ENCODE data around the gene ACOXL. TPM values are rescaled to one million over a fixed set of nuclear protein-coding genes. Genes with fewer than 3 reads are reported as not detected.

ACOXL gene
- total and polyA plus RNA-seq, 4 donors = 4.4 to 32.8 (median 12.2) TPM

DNA sequence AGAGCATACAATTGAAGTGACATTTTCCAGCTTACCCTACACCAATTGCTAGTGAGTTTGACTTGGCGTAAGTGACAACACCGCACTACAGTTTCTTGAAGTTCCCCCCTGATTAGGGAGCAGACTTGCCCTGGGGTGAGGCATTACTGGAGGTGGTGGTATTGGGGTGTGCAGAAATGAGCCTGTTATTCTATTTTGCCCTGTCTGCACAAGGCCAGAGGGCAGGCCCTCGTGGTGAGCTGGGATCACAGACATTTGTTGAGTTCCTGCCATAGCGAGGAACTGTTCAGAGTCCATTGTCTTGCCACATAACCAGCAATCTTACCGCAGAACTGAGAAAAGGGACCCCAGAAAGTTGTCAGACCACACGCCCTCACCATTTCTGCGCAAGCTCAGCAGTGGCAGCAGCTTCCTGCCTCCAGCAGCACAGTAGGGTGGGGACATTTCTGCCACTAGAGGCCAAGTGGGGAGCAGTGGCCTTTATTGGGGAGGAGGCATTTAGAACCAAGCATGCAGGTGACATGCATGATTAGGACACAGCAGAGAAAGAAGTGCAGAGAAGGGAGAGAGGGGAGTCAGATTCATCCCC, 284.8 kb downstream of the ACOXL start:
- Histone ChIP-seq H3K9me3 (ENCODE audit: control insufficient read depth in 4 of 4, insufficient read depth in 3 of 4, low read length in 3 of 4) (no peaks in the 10 kb centered on the region), H3K36me3 (ENCODE audit: control insufficient read depth in 4 of 4, insufficient read depth in 4 of 4, low read length in 4 of 4) (no peaks in the 10 kb centered on the region), H3K4me3 (no peak overlapping the region), H3K9ac (ENCODE audit: insufficient read depth in 1 of 2, low read length in 2 of 2) (no peak overlapping the region), H3K27ac (ENCODE audit: low read depth in 1 of 2, low read length in 1 of 2) (no peak overlapping the region), H3K4me1 (ENCODE audit: control insufficient read depth in 5 of 5, insufficient read depth in 5 of 5, low read length in 5 of 5) (peaks cover 0 to 2% (median 0%) of the 10 kb centered on the region in 5 donors), H3K27me3 (ENCODE audit: control insufficient read depth in 3 of 3, insufficient read depth in 3 of 3, low read length in 2 of 3) (no peaks in the 10 kb centered on the region)
- DNase-seq (no peak), ATAC-seq (ENCODE audit: insufficient read depth, low FRiP score) (no peak)
- TF ChIP-seq, protein P1, sequence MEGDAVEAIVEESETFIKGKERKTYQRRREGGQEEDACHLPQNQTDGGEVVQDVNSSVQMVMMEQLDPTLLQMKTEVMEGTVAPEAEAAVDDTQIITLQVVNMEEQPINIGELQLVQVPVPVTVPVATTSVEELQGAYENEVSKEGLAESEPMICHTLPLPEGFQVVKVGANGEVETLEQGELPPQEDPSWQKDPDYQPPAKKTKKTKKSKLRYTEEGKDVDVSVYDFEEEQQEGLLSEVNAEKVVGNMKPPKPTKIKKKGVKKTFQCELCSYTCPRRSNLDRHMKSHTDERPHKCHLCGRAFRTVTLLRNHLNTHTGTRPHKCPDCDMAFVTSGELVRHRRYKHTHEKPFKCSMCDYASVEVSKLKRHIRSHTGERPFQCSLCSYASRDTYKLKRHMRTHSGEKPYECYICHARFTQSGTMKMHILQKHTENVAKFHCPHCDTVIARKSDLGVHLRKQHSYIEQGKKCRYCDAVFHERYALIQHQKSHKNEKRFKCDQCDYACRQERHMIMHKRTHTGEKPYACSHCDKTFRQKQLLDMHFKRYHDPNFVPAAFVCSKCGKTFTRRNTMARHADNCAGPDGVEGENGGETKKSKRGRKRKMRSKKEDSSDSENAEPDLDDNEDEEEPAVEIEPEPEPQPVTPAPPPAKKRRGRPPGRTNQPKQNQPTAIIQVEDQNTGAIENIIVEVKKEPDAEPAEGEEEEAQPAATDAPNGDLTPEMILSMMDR (IDR thresholded peaks at IDR 0.05; ENCODE audit: control extremely low read depth, extremely low read depth) = no peak
- WGBS, 2 donors = 62 to 85% methylated on average over 7 of the region's 7 CpGs

DNA sequence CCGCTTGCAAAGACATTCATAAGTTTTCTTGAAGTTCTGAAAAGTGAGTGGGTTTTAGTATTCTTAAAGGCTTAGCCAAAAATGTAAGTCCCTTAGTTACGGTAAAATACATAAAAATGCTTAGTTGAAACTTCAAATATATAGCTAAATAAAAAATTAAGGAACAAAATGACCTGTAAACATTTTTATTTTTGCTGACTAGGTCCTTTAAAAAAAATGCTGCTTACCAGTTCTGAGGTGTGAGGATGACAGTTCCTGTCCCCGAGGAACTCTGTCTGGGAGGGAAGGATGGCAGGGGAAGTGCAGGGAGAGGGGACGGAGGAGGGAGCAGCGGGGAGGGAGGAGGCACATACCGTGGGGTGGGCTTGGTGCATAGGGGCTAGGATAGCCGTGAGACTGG, 285.5 kb downstream of the ACOXL start:
- no peak for ATAC-seq (ENCODE audit: insufficient read depth, low FRiP score)
- WGBS, 2 donors = 57 to 75% methylated on average over 7 of the region's 7 CpGs

DNA sequence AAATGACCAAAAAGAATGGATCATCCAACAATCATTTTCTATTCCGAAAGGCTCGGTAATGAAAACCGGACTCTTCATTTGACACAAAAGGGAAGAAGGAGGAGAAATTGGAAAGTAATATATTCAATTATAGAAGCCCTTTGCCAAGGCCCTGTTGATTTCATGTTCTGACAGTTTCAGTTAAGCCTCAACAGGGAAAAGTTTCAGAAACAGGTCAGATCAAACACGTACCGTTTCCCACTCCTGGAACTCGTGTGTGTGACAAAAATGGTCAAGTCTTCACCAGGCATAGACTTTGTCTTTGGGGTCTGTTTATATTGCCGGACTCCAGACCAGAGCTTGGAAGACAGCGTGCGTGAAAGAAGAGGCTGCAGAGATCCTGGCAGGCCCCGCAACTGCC, 287.0 kb downstream of the ACOXL start:
- TF ChIP-seq, protein P1 (IDR thresholded peaks at IDR 0.05; ENCODE audit: control extremely low read depth, extremely low read depth) = no peak
- Histone ChIP-seq H3K4me1 (ENCODE audit: control insufficient read depth in 5 of 5, insufficient read depth in 5 of 5, low read length in 5 of 5) (peaks cover 0 to 3% (median 0%) of the 10 kb centered on the region in 5 donors), H3K4me3 (no peak overlapping the region), H3K27me3 (ENCODE audit: control insufficient read depth in 3 of 3, insufficient read depth in 3 of 3, low read length in 2 of 3) (no peaks in the 10 kb centered on the region), H3K9me3 (ENCODE audit: control insufficient read depth in 4 of 4, insufficient read depth in 3 of 4, low read length in 3 of 4) (peaks cover 0 to 2% (median 0%) of the 10 kb centered on the region in 4 donors), H3K9ac (ENCODE audit: insufficient read depth in 1 of 2, low read length in 2 of 2) (no peak overlapping the region), H3K36me3 (ENCODE audit: control insufficient read depth in 4 of 4, insufficient read depth in 4 of 4, low read length in 4 of 4) (no peaks in the 10 kb centered on the region), H3K27ac (ENCODE audit: low read depth in 1 of 2, low read length in 1 of 2) (no peak overlapping the region)
- ATAC-seq (ENCODE audit: insufficient read depth, low FRiP score) (no peak), DNase-seq (peak in 1 of 3 donors; percentile 32)
- WGBS, 2 donors = 83 to 84% methylated on average over 10 of the region's 10 CpGs

More for the DNA sequence above, 285.5 kb downstream of the ACOXL start:
- TF ChIP-seq, protein P1 (IDR thresholded peaks at IDR 0.05; ENCODE audit: control extremely low read depth, extremely low read depth) = no peak
- Histone ChIP-seq H3K27me3 (ENCODE audit: control insufficient read depth in 3 of 3, insufficient read depth in 3 of 3, low read length in 2 of 3) (no peaks in the 10 kb centered on the region), H3K9ac (ENCODE audit: insufficient read depth in 1 of 2, low read length in 2 of 2) (no peak overlapping the region), H3K4me3 (no peak overlapping the region), H3K27ac (ENCODE audit: low read depth in 1 of 2, low read length in 1 of 2) (no peak overlapping the region), H3K36me3 (ENCODE audit: control insufficient read depth in 4 of 4, insufficient read depth in 4 of 4, low read length in 4 of 4) (no peaks in the 10 kb centered on the region), H3K9me3 (ENCODE audit: control insufficient read depth in 4 of 4, insufficient read depth in 3 of 4, low read length in 3 of 4) (no peaks in the 10 kb centered on the region), H3K4me1 (ENCODE audit: control insufficient read depth in 5 of 5, insufficient read depth in 5 of 5, low read length in 5 of 5) (peaks cover 0 to 2% (median 0%) of the 10 kb centered on the region in 5 donors)
- DNase-seq = no peak

DNA sequence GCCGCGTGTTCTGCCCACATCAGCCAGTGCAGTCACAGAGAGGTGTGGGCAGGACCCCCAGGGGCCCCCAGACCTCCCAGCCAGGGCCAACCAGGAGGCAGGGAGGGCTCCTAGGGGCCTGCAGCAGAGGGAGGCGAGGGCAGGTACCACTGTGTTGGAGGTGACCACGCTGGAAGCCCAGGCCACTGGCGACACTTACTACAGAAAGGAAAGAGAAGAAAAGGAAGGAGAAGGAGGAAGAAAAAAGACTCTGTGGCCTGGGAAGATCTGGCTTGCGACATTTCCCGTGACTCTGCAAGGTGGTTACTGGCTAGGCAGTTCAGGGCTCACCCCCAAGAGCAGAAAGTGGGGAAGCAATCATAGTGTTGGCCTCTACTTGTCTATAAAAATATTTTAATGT, 290.3 kb downstream of the ACOXL start:
- WGBS, 2 donors = 54 to 74% methylated on average over 7 of the region's 7 CpGs
- Histone ChIP-seq H3K4me1 (ENCODE audit: control insufficient read depth in 5 of 5, insufficient read depth in 5 of 5, low read length in 5 of 5) (peaks cover 0 to 2% (median 0%) of the 10 kb centered on the region in 5 donors), H3K4me3 (no peak overlapping the region), H3K9ac (ENCODE audit: insufficient read depth in 1 of 2, low read length in 2 of 2) (no peak overlapping the region), H3K27me3 (ENCODE audit: control insufficient read depth in 3 of 3, insufficient read depth in 3 of 3, low read length in 2 of 3) (no peaks in the 10 kb centered on the region), H3K27ac (ENCODE audit: low read depth in 1 of 2, low read length in 1 of 2) (no peak overlapping the region), H3K9me3 (ENCODE audit: control insufficient read depth in 4 of 4, insufficient read depth in 3 of 4, low read length in 3 of 4) (peaks cover 0 to 2% (median 0%) of the 10 kb centered on the region in 4 donors), H3K36me3 (ENCODE audit: control insufficient read depth in 4 of 4, insufficient read depth in 4 of 4, low read length in 4 of 4) (no peaks in the 10 kb centered on the region)
- TF ChIP-seq, protein P1 (IDR thresholded peaks at IDR 0.05; ENCODE audit: control extremely low read depth, extremely low read depth) = no peak
- DNase-seq = no peak
- no peak for ATAC-seq (ENCODE audit: insufficient read depth, low FRiP score)

Measured in lung (tissue), 12 donors.